ENCODE measurements around the gene TANK. TPM values are rescaled to one million over a fixed set of nuclear protein-coding genes. Genes with fewer than 3 reads are reported as not detected.
"Not testable (repeated sequence)": the region's sequence is repeated elsewhere in the genome, so short reads cannot be mapped to it uniquely, and the experiment has no call there.

TANK gene
- total RNA-seq, 1 donor from 2014 or later, result 73.8 TPM

DNA sequence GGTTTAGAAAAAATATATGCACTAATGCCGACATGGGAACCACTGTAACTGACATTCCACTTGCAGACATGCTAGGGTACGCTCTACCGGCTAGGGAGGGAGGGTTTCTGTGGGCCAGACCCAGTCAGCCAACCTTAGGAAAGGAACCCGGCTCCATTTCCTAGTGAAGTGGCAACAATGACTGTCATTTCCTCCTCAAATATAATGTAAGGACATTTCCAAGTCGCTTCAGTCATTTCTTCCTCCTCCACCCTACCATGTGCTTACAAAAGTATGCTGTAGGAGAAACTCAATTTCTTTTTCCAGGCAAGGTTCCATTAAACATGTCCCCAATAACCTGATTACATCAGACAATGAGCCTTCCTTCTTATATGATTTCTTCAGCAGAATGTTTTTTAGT lies 83.7 kb downstream of the TANK start:
- Mint-ChIP-seq H3K4me1 (ENCODE audit: unreplicated experiment) (no peaks in the 10 kb centered on the region), H3K36me3 (ENCODE audit: unreplicated experiment) (no peaks in the 10 kb centered on the region), H3K27ac (ENCODE audit: unreplicated experiment) (no peak overlapping the region), H3K9me3 (ENCODE audit: unreplicated experiment) (no peaks in the 10 kb centered on the region), H3K4me3 (ENCODE audit: unreplicated experiment) (no peak overlapping the region), H3K27me3 (ENCODE audit: unreplicated experiment) (peaks cover 33% of the 10 kb centered on the region)
- DNase-seq (ENCODE audit: extremely low spot score, unreplicated experiment), result no peak
- TF ChIP-seq, protein P1, sequence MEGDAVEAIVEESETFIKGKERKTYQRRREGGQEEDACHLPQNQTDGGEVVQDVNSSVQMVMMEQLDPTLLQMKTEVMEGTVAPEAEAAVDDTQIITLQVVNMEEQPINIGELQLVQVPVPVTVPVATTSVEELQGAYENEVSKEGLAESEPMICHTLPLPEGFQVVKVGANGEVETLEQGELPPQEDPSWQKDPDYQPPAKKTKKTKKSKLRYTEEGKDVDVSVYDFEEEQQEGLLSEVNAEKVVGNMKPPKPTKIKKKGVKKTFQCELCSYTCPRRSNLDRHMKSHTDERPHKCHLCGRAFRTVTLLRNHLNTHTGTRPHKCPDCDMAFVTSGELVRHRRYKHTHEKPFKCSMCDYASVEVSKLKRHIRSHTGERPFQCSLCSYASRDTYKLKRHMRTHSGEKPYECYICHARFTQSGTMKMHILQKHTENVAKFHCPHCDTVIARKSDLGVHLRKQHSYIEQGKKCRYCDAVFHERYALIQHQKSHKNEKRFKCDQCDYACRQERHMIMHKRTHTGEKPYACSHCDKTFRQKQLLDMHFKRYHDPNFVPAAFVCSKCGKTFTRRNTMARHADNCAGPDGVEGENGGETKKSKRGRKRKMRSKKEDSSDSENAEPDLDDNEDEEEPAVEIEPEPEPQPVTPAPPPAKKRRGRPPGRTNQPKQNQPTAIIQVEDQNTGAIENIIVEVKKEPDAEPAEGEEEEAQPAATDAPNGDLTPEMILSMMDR (IDR thresholded peaks at IDR 0.05), result no peak

DNA sequence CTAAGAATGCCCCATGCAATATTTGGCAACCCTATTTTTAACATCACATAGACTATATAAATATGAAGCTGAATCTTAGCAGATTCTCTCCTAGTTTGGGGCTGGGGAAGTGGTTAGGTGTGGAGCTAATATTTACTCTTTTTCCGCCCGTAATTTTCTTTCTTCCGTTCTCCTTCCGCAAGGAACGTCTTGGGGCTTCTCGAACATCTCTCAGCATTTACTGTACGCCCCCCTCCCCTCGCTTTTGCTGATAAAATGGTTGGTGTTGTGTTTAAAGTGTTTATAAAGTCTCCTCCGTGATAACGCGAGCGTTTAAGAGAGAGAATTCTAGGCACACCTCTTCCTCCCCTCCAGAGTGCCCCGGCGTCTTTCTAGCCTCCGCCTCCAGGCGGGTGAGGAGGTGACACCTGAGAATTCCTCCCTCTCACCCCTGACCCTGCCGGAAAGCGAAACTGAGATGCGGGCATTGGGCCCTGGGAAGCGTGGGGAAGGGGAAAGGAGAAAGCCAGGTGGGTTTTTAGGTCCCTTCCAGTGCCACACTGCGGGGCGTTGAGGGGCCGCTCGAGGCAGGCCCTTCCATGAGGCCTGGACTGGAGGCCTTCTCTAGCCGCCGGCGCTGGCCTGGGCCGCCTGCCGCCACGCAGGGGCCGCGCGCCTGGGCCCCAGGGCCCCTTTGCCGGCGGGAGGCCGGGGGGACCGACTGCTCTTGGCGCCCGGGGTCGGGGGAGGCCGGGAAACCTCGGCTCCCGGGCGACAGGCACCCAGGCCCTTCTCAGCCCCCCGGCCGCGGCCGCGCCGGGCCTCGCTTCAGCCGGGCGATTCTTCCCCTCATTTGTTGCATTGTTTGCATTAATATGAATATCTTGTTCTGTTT lies 84.4 kb downstream of the TANK start:
- H3K36me3 Mint-ChIP-seq (ENCODE audit: unreplicated experiment); H3K27ac Mint-ChIP-seq (ENCODE audit: unreplicated experiment); H3K9me3 Mint-ChIP-seq (ENCODE audit: unreplicated experiment); DNase-seq (ENCODE audit: extremely low spot score, unreplicated experiment); H3K4me1 Mint-ChIP-seq (ENCODE audit: unreplicated experiment); H3K4me3 Mint-ChIP-seq (ENCODE audit: unreplicated experiment): not testable (repeated sequence)
- H3K27me3 Mint-ChIP-seq (ENCODE audit: unreplicated experiment), result peaks cover 40% of the 10 kb centered on the region

DNA sequence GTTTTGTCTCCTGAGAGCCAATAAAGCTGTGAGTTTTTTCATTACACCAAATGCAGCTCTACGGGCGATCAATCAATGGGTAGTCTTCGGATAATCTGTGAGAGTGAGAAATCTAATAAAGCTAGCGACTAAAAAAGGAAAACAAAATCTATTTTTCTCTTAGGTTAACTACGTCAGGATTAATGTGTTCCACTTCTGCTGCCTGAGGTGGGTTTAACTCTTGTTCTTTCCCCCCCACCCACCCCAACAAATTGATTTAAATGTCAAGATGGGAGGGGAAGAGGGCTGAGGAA lies 85.0 kb downstream of the TANK start:
- no peaks in the 10 kb centered on the region for H3K9me3 Mint-ChIP-seq (ENCODE audit: unreplicated experiment)

DNA sequence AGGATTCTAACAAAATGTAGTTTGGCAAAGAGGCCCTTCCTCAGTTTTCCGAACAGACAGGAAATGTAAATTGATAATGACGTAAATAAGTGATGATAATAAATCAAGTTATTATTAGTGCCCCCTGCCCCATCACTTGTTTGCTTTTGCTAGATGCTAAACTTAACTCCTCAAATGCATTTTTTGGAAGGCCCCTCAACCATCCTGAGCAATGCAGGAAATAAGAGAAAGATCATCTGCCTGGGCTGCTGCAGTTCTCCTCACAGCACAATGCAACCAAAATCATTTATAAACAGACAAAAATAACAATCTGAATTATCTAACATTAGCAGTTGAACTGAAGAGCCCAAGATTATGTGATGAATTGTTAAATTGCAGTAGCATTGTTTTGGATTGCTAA lies 85.4 kb downstream of the TANK start:
- H3K4me1 Mint-ChIP-seq (ENCODE audit: unreplicated experiment), result no peaks in the 10 kb centered on the region
- no peaks in the 10 kb centered on the region for H3K36me3 Mint-ChIP-seq (ENCODE audit: unreplicated experiment)
- no peaks in the 10 kb centered on the region for H3K9me3 Mint-ChIP-seq (ENCODE audit: unreplicated experiment)
- TF ChIP-seq, protein P1 (IDR thresholded peaks at IDR 0.05), result no peak
- H3K27ac Mint-ChIP-seq (ENCODE audit: unreplicated experiment), result no peak overlapping the region
- DNase-seq (ENCODE audit: extremely low spot score, unreplicated experiment), result no peak
- no peak overlapping the region for H3K4me3 Mint-ChIP-seq (ENCODE audit: unreplicated experiment)
- peaks cover 51% of the 10 kb centered on the region for H3K27me3 Mint-ChIP-seq (ENCODE audit: unreplicated experiment)

More for the DNA sequence above, 85.0 kb downstream of the TANK start:
- H3K27me3 Mint-ChIP-seq (ENCODE audit: unreplicated experiment), result peaks cover 46% of the 10 kb centered on the region
- H3K4me3 Mint-ChIP-seq (ENCODE audit: unreplicated experiment), result no peak overlapping the region
- H3K4me1 Mint-ChIP-seq (ENCODE audit: unreplicated experiment), result no peaks in the 10 kb centered on the region
- no peak overlapping the region for H3K27ac Mint-ChIP-seq (ENCODE audit: unreplicated experiment)
- TF ChIP-seq, protein P1 (IDR thresholded peaks at IDR 0.05), result no peak
- no peaks in the 10 kb centered on the region for H3K36me3 Mint-ChIP-seq (ENCODE audit: unreplicated experiment)
- no peak for DNase-seq (ENCODE audit: extremely low spot score, unreplicated experiment)

DNA sequence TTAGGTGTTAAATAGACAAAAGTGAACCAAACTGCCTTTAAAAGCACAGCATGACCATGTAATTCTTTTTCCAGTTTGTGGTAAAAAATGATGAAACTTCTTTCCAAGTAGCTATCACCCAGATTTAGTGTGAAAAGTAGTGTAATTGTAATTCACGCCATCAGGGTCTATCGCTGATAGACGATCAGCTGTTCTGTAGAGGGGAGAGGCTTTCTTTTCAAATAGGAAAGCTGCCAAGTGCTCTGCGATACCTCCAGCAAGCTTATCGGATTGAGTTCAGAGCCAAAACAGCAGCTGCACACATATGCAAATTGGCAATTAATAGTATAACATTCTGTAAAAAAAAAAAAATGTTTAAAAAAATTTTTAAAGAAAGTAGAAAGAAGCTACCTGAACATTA lies 86.1 kb downstream of the TANK start:
- Mint-ChIP-seq H3K36me3 (ENCODE audit: unreplicated experiment) (no peaks in the 10 kb centered on the region), H3K4me3 (ENCODE audit: unreplicated experiment) (no peak overlapping the region), H3K4me1 (ENCODE audit: unreplicated experiment) (no peaks in the 10 kb centered on the region), H3K9me3 (ENCODE audit: unreplicated experiment) (no peaks in the 10 kb centered on the region), H3K27me3 (ENCODE audit: unreplicated experiment) (peaks cover 52% of the 10 kb centered on the region), H3K27ac (ENCODE audit: unreplicated experiment) (no peak overlapping the region)
- DNase-seq (ENCODE audit: extremely low spot score, unreplicated experiment), result no peak
- TF ChIP-seq, protein P1 (IDR thresholded peaks at IDR 0.05), result no peak
